ENCODE data around the gene DLG1. TPM values are rescaled to one million over a fixed set of nuclear protein-coding genes. Genes with fewer than 3 reads are reported as not detected.

DLG1 gene
- total and polyA plus RNA-seq, 9 of the 15 experiments (the other 6 are each of a cell fraction or from before 2014, with no cell fraction given), result 9.4 to 63.5 (median 43.6) TPM

DNA sequence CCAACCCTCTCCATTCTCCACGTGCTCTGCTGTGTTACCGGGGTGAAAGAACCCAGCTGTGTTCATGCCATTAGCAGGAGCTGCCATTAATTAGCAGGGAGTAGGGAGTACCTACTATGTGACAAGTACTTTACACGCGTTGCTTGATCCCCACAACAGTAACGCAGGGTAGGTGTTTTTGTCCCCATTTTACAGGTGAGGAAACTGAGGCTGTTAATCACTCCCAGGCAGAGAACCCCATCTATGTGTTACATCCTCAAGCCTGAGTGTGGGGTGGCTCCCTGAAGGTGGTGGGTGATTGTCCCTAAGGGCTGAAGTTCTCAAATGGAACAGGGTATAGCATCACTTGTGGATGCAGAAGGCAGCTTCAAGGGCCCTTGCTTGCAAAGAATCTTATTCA, 291.6 kb downstream of the DLG1 start:
- no TSS peak for BruUV-seq (replicated peaks)
- TF ChIP-seq ETV6 (IDR thresholded peaks at IDR 0.05; ENCODE audit: borderline replicate concordance in 1 of 2, low read depth in 2 of 2, low read length in 1 of 2) (no peak), ETV6 (CRISPR knock-in tag; IDR thresholded peaks at IDR 0.05; ENCODE audit: borderline replicate concordance) (no peak), RBM17 (IDR thresholded peaks at IDR 0.05; ENCODE audit: borderline replicate concordance, low read depth, low read length) (no peak), SMARCA5 (IDR thresholded peaks at IDR 0.05) (0 out of 2 replicates have a peak, but pooled peaks have one; percentile 38), BCOR (IDR thresholded peaks at IDR 0.05) (peak; percentile 85), ZNF146 (CRISPR knock-in tag; IDR thresholded peaks at IDR 0.05; ENCODE audit: unreplicated experiment) (no peak), ADNP (tag; IDR thresholded peaks at IDR 0.05) (peak; percentile 47; the same call in 1 of the 2 replicates), KDM1A (IDR thresholded peaks at IDR 0.05) (peak; percentile 42 to 74; a peak in 3 of 4 replicates), RBM25 (IDR thresholded peaks at IDR 0.05; ENCODE audit: low read depth, low read length, severe bottlenecking) (peak; percentile 83), CBX1 (IDR thresholded peaks at IDR 0.05; ENCODE audit: low read depth) (0 out of 2 replicates have a peak, but pooled peaks have one; percentile 57)
- no peaks in the 10 kb centered on the region for H3K9me3 ChIP-seq (replicated peaks; ENCODE audit: control insufficient read depth, insufficient read depth, low read depth, low read length)
- no peak overlapping the region for H3K9ac ChIP-seq (ENCODE audit: insufficient read depth in 1 of 2, low read depth in 2 of 2, low read length in 2 of 2)
- H3K4me3 ChIP-seq, result no peak overlapping the region
- 83% methylated on average over 5 of the region's 5 CpGs for WGBS (ENCODE audit: insufficient coverage, low coverage, missing lambda C conversion rate)
- no peak overlapping the region for H3K27ac ChIP-seq (ENCODE audit: extremely low read depth, low read depth, low read length)
- H3K79me2 ChIP-seq (ENCODE audit: control insufficient read depth, insufficient read depth, low read length), result no peaks in the 10 kb centered on the region
- ChIA-PET CTCF (ENCODE audit: low intra/inter-chr PET ratio) (no interaction called here), POLR2A (interaction anchor here (0.8 to 1.2 kb wide), 4 partner anchors 13 to 117 kb away, joined by 3 to 6 read pairs (median 3); partner anchors contain the start of gene MELTF)
- H3K9me1 ChIP-seq (ENCODE audit: control insufficient read depth, insufficient read depth, low read length), result no peaks in the 10 kb centered on the region
- H3K4me1 ChIP-seq (replicated peaks in 1 of 2; ENCODE audit: control insufficient read depth in 2 of 2, insufficient read depth in 2 of 2, low read length in 2 of 2), result peaks cover 3 to 58% of the 10 kb centered on the region in 2 experiments; a peak in 3 of 5 replicates
- no peaks in the 10 kb centered on the region for H3K27me3 ChIP-seq (ENCODE audit: control insufficient read depth in 2 of 2, insufficient read depth in 2 of 2, low read length in 2 of 2)
- ATAC-seq, result no peak
- intact Hi-C loops (cut with micrococcal nuclease), result no loop called here
- H3K36me3 ChIP-seq (ENCODE audit: control insufficient read depth, insufficient read depth, low read length), result no peaks in the 10 kb centered on the region
- H4K20me1 ChIP-seq (replicated peaks; ENCODE audit: control insufficient read depth, insufficient read depth, low read length), result no peaks in the 10 kb centered on the region
- DNase-seq (ENCODE audit: extremely low read depth in 1 of 4, low spot score in 3 of 4), result no peak
- peak; percentile 70 for FAIRE-seq
- no peak overlapping the region for H3K4me2 ChIP-seq (ENCODE audit: insufficient read depth, low read length)
- in situ Hi-C loops (cut with MboI), result no loop called here
- H2AFZ ChIP-seq (ENCODE audit: low read depth, low read length), result no peak overlapping the region
